Measurements from ENCODE around the gene HCN4.
"Not testable (repeated sequence)": the region's sequence is repeated elsewhere in the genome, so short reads cannot be mapped to it uniquely, and the experiment has no call there.

HCN4 gene

DNA sequence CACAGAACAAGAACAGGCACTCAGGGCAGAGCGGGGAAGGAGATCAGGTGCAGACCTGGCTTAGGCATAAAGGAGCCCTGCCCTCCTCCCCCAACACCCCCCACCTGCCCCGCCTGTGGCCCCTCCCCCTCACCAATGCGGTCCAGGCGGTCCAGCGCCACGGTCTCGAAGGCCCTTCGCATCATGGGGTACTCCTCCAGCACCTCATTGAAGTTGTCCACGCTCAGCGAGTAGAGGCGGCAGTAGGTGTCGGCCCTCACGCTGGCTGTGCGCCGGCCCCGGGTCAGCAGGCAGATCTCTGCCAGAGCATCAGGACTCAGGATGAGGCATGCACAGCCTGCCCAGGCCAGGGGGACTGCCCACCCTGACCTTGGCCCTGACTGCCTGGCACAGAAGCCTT, 44.8 kb downstream of the HCN4 start:
- DNase-seq, result no peak

DNA sequence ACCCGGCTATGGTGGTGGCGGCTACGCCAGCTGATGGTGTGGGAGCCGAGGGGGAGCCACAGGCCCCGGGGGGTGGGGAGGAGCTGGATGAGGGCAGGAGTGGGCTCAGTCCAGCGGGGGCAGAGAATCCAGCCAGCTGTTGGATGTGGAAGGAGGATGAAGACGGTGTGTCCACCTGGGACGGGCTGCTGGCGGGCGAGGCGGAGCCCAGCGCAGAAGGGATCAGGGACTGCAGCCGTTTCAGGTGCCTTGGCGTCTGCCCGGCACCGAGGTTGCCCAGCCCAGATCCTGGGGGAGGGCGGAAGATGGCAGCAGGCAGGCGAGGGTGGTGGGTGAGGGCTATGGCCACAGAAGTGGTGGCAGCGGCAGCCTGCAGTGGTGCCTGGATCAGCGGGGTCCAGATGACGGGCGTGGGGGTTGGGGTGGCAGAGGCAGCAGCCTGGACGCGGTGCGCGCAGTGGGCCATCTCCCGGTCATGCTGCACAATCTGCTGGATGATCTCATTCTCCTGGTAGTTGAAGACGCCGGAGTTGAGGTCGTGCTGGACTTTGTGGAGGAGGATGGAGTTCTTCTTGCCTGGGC, 45.3 kb downstream of the HCN4 start:
- DNase-seq, result no peak

DNA sequence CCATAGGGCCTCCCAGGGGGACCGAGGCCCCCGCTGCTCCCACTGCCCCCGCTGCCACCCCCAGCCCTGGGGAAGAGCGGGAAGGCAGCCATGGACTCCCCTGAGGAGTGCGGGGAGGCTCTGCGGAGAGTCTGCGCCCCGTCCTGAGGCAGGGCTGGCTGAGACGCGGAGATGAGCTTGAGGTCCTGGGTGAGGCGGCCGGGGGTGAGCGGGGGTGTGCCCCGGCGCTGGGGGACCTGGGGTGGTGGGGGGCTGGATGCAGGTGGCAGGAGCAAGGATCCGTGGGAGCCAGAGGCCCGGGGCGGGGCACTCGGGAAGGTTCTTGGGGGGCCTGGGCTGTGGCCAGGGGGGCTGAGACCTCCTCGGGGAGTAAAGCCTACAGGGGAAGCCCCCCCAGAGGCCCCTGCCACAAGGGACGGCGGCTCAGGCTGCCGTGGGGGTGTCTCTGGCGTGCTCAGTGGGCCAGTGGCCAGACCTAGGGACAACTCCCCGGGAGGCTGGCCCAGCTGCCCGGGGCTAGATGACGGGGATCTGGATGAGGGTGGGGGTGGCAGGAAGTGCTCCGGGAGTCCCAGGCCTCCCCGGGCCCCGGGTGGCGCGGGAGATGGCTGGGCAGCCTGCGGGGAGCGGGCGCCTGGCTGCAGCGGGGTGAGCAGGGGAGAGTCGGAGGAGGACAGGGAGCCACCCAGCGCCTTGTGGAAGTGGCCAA, 45.9 kb downstream of the HCN4 start:
- no peak for DNase-seq

DNA sequence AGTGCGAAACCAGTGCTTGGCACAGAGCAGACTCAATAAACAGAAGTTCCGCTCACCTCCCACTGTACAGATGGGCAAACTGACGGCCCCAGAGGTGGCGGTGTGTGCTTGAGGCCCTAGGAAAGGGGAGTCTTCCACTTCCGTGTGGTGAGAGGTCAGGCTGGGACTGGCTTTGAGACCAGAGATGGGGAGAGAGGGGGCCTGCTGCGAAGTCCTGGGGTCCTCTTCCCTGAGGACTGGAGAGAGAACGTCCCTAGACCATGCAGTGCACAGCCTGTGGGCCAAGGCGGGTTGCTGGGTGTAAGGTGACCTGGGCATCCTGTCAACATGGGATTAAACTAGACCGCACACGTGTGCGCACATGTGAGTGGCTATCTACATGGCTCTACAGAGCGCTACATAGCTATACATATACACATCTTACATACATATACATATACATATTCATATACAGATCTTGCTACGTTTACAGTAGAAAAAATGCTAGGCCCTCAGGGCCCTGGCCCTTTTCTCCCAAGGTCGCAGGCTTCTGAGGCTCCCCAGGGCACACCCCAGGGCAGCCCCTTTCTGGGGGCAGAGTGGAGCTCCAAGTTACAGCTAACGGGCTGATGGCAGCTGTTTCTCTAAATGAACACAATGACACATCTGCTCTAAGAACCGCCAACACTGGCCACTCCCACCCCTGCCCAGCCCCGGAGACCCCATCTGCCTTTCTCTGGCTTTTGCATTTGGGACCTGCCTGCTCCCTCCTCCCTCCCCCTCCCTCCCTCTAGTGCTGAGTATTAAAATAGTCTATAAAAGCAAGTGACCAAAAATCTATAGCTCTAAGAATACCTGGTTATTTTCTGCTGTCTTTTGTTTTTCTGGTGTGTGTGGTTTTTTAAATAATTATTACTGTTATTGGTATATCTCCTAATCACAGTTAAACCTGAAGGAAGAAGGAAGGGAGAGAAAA, 47.0 kb downstream of the HCN4 start:
- no peak for DNase-seq

DNA sequence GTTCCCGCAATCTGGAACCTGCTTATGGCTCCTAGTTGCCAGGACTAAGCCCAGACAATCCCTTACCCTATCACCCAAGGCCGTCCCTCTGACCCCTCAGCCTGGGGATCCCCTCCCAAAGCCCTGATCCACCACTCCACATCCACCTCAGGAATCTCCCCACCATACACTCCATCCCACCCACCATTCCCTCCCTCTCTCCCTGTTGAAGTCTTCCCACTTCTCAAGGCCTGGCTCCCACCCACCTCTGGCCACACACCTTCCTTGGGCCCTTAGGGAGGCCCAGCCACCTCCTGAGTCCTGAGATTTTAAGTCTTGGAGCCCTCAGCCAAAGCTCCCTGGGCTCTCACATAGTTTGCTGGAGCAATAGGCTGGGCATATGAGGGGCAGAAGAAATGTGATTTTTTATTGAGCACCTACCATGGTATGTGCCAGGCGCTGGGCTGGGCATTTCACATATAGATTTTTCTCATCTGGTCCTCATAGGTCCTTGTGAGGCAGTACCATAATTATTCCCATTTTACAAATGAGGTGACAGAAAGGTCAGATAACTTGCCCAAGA, 48.1 kb downstream of the HCN4 start:
- no peak for DNase-seq

DNA sequence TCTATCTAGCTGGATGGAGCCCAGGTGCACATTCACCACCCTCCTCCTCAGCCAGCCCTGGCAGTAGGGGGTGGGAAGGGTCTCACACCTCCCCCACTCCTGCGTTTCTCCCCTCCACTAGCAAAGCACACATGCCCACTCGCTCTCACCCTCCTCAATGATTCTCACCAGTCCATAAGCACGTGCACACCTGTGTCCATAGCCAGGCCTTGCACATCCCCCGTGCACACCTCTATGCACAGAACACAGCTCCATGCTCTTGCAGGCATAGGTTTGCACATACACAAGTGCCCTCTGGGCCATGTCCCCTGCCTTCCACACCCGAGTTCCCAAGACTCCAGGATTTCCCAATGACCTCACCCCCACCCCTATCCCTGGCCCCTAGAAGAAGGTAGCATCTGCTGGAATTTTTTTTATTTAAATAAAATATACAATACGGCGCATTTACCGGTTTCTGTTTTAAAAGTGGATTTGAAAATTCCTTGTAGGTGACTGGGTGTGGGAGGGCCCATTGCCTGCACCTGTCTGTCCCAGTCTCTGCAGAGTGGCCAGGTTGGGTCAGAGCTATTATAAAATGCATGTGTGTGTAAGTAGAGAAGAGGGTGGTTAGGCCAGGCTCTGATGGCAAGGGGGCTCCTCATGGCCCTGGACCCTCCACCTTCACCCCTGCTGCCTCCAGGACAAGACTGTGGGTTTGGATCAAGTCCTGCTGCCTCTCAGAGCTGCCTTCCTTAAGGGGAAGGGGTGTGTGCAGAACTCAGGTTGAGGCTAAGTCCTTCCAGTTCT, 49.1 kb downstream of the HCN4 start:
- DNase-seq, result no peak

DNA sequence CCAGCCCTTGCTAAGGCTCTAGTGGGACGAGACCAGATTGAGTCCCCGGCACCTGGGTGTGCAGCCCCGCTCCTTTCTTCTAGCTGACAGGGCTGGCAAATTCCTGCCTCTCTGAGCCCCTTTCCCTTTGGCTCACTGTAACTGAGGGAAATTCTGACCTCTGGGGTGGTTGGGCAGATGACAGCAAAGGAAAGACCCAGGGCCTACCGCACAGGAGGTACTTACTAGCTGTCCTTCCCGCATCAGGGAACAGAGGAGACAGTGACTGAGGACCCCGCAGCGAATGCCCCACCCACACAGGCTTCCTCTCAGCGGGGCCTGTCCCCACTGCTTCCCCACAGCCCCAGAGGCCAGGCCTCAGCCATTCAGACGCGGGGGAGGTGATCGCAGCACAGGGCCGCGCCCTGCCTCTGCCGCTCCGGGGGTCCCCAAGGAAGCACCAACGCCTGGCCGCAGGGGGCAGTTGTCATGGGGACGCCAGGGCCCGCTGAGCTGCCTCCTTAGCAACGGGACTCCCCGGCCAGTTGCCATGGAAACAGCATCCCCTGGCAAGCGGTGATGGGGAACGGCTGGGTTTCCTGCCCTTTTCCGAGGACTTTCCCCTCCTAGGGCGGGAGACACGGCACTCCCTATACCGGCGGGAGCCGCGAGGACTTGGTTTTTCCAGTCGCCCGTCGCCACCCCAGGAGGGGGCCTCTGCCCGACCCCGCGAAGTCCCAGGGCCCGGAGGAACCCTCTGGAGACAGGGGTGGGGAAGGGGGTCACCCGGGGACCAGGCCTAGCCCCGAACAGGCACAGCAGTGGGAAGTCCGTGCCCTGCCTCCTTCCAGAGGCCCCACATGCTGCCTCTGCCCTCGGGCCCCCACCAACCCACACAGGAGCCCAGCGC, 50.1 kb downstream of the HCN4 start:
- DNase-seq, result no peak

DNA sequence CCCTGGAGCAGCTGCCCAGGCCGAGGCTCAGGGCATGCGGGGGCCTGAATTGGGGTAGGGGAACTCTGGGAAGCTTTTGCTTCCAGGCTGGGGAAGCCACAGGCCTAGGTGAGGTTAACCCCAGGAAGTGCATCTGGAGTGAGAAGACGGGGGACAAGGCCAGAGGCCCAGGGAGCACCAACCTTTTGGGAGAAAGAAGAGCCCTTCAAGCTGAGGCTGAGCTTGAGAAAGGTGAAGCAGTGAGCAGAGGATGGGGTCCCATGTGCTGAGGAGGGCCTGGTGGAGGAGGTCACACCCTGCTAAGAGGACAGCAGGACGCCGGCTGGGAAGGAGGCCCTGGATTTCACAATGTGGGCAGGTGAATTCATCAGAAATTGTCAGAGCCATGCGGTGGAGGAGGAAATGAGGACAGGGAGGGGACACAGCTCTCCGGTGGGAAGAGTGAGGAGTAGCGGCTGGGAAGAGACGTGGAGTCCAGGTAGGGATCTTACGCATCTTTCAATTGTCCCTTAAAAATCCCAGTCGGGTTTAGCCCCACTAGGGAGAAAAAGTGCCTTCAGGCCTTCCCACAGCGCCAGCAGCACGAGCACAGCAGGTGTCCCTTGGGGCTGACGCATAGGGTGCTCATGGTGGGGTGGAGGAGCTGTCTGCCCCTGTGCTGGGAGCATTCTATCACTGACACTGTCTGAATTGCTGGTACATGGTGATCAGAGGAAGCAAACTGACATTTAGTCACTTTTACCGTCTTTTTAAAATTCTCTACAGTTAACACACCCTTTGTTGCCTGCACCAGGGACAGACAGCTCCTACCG, 50.9 kb downstream of the HCN4 start:
- DNase-seq, result no peak

DNA sequence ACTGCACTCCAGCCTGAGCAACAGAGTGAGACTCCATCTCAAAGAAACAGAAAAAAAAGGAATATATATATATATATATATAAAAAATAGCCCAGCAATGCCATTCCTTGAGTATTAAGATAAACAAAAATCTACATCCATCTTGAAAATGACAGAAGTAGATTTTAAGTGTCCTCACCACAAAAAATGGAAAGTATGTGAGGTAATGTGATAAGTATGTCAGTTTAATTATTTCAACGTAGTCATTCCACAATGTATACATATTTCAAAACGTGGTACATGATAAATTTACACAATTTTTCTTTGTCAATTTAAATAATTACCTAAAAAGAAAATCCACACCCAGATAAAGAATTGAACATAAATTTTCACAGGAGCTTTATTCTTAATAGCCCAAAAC, 54.9 kb downstream of the HCN4 start:
- no peak for DNase-seq

DNA sequence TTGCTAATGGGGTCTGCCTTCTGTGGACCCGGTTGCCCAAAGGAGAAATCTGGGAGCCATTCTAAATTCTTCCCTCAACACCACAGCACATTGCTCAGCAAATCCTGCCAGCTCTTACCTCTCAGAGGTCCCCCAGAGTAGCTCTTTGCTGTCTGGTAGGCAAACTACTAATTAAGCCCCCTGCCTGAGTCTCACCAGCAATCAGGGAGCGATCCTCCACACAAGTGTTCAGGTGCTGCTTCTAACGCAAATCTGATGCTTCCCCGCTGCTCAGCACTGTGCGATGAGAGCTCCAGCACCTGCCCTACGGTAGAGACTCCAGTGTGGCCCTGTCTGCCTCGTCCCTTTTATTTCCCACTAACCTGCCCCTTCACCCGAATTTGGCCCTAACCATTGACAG, 60.5 kb downstream of the HCN4 start:
- no peak for DNase-seq

DNA sequence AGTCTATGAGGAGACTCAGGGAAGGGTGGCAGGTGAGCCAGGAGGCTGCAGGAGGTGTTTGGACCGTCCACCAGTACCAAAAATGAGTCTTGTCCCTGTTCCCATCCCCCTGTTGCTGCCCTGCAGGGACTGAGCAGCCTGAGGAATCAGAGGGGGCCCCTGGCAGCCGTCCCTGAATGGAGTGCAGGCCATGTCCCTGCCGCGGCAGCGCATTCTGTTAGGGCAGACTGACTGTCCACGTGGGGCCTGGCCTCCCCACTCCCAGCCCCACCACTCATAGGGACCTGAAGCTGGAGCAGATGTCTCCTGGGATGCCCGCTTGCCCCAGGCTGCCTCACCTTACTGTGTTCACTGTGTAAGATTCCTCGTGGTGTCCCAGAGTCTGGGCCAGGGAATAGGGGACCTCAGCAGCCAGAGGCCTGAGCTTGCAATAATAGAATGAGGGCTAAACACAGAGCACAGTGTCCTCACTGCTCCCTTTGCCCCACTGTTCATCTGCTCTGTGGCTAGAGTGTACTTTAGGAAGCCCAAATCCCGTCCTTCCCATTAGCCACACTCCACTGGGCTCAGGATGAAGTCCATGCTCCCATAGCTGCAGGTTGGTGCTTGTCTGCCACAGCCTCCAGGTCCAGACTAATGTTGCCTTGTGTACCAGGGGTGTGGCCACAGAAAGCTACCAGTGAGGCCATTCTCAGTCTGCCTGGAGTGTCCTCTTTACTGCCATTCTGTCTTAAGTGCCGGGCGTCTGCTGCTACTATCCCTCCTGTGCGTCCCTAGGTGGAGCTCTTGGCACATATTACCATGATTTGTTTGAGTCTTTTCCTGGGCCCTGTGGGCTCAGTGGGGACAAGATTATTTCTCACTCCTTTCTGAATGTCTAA, 63.2 kb downstream of the HCN4 start:
- no peak for DNase-seq

DNA sequence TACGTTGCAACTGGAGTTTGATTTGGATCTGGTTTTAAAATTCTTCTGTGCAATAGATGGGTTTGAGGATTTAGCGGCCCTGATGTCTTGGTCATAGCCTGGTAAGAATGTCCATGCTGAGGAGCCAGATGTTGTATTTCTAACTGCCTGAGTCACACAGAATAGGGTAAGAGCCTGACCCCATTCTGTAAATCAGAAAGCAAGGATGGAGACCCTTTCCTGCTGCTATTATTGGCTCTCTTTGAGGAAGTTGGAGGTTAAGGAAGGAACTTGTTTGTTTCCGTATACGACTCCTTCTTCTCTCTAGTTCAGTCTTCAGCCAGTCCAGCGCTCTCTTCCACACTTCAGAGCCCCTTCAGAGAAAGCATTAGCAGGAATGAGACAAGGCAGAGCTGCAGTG, 65.1 kb downstream of the HCN4 start:
- DNase-seq, result no peak

DNA sequence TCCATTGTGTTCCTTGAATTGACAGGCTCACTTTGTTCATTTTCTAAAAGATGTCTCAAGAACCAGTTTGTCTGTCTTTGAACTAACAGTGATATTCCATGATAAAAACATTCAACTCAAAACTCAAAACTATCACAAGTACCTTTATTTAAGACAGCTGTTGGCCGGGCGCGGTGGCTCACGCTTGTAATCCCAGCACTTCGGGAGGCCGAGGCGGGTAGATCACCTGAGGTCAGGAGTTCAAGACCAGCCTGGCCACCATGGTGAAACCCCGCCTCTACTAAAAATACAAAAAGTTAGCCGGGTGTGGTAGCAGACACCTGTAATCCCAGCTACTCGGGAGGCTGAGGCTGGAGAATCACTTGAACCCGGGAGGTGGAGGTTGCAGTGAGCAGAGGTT, 68.5 kb downstream of the HCN4 start:
- not testable (repeated sequence) for DNase-seq

DNA sequence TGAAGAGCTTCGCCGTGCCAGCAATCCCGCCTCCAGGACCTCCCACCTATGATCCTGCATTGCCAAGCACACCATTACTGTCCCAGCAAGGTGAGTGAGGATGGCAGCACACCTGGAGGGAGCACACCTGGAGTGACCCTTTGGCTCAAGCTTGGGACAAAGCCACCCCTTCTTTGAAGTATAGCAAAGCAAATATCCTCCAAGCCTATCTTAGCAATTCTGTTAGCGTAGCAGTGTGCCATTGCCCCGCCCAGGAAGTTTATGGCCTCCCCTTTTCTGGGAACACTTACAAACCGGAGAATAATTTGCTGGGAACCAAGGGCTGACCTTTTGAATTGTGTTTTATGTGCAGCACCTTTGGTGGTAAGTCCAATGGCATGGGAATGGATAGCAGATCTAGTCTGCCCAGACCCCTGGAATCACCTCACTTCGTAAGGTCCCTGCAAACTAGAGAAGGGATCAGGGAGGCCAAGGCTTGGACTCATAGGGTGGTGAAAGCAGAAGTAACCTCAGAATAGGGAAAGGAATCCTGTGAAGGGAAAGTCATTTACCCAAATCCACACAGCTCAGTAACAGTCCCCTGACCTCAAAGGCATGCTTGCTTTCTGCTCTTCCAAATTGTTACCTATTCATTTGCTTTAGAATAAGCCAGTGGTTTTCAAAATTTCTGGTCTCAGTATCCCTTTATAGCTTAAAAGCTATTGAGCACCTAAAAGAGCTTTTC, 70.1 kb downstream of the HCN4 start:
- DNase-seq, result no peak

DNA sequence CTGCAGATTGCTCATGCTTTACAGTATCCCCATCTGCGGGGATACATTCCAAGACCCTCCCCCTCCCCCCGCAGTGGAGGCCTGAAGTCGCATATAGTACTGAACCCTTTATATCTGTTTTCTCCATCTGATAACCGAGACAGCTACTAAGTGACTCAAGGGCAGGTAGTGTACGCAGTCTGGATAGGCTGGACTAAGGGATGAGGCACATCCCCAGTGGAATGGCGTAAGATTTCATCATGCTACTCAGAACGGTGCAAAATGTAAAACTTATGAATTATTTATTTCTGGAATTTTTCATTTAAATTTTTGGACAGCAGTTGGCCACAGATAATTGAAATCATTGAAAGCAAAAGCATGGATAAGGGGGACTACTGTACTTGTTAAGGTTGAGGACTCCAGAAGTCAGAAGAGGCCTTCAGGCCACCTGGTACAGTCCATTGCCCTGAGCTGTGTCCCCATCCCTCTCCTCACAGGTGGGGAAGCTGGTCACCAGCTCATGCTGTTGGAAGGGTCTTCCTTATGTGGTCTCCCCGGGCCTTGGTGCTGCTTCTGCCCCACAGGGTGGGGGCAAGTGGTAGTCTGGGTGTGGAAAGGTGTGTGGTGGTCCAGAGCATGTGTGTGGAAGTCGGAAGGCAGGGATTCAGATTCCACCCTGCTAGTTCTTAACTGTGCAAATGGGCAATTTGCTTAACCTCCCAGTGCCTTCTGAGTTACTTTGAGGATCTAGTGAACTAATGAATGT, 72.0 kb downstream of the HCN4 start:
- no peak for DNase-seq

DNA sequence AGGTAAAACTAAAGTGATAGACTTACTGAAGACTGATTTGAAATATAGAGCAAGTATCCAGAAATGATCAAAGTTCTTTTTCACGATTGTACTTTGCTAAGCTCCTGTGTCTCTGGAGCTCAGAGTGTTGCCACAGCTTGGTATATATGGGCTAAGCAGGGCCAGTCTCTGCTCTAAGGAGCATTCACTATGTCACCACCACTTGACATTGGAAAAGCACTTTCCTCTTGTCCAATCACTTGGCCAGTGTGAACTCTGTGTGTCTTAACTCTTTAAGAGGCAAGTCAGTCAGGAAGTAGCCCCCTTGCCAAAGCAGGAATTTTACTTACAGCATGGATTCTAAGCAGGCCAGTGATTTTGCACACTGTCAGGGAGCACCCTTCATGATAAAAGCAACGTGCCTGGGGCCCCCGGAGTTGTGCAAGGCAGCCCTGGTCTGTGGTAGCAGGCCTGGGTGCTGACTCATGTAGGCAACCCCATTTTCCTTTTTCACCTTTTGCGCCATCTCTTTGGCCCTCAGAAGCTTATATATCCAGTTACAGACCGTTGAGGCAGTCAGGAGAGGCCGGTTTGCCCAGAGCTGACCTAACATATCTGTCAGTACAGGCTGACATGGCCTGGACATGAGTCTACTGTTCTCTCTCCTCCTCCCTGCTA, 73.0 kb downstream of the HCN4 start:
- DNase-seq, result no peak

DNA sequence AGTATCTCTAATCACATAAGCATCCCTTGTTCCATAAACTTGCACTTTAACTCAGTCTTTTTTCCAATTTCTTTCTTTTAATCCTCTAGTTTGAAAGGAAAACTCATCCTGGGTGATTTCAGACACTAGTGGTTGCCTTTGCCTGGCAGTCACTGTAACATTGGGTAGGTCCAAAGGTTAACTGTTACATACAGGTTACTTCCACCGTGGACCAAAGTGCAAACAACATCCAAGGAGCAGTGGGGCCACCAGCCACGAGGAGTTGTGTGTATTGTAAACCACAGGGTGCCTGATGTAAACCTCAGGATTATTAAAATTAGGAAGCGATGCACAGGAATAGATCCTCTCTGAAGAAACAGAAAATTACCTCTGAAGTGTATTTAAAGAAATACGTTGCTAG, 75.0 kb downstream of the HCN4 start:
- DNase-seq, result no peak

DNA sequence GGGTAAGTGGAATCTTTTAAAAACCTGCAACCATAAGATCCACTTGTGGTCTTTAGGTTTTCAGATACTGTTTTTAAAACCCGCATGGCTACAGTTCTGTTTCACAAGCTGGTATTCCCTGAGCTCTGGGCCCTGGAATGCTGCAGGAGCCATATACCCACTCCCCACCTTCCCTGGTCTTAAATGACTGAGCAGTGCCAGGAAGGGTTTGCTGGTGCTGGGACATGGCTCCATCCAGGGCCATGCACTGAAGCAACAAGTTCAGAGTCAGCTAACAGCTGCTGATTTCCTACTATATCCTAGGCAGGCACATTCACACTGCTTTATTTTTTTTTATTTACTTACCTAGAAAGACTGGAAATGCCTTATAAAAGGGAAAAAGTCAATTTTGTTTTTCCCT, 77.3 kb downstream of the HCN4 start:
- DNase-seq, result no peak
